Liver (tissue), 9 donors: ENCODE results near the gene CCDC136. TPM values are rescaled to one million over a fixed set of nuclear protein-coding genes. Genes with fewer than 3 reads are reported as not detected.

ENCODE experiments used
- DNase-seq: peaks from one replicate; pipeline ENCODE4 v3.0.0-alpha.2; 2017; ENCODE audit warnings: low spot score
- H3K27ac ChIP-seq, 2 donors: one replicate each; pipeline ENCODE4 v1.7.0; 2013; ENCODE audit warnings: inconsistent platforms in 2 of 2, low read length in 2 of 2, control low read depth in 1 of 2, low read depth in 1 of 2, mild to moderate bottlenecking in 1 of 2
- H3K27me3 ChIP-seq, 4 donors: one replicate each; pipeline versions ENCODE4 v1.6.1 to v1.7.0; 2013; ENCODE audit warnings: low read length in 3 of 4, inconsistent platforms in 1 of 4, mild to moderate bottlenecking in 1 of 4, moderate library complexity in 1 of 4; ENCODE audit not compliant: control insufficient read depth in 4 of 4, insufficient read depth in 4 of 4
- H3K36me3 ChIP-seq, 4 donors: one replicate each; pipeline versions ENCODE4 v1.6.1 to v1.7.0; 2013; ENCODE audit warnings: low read length in 3 of 4, mild to moderate bottlenecking in 3 of 4, low read depth in 1 of 4, moderate library complexity in 1 of 4; ENCODE audit not compliant: control insufficient read depth in 4 of 4, insufficient read depth in 3 of 4
- H3K4me1 ChIP-seq, 4 donors: one replicate each; pipeline versions ENCODE4 v1.6.1 to v1.7.0; 2013; ENCODE audit warnings: low read length in 3 of 4, mild to moderate bottlenecking in 3 of 4, moderate library complexity in 1 of 4; ENCODE audit not compliant: control insufficient read depth in 4 of 4, insufficient read depth in 4 of 4
- H3K4me3 ChIP-seq, 3 donors: one replicate each; pipeline versions ENCODE4 v1.6.1 to v1.7.0; 2013; ENCODE audit warnings: low read length in 3 of 3, control low read depth in 1 of 3, low read depth in 1 of 3, mild to moderate bottlenecking in 1 of 3
- H3K9ac ChIP-seq, 2 donors: one replicate each; pipeline ENCODE4 v1.7.0; 2013; ENCODE audit warnings: low read length in 2 of 2, mild to moderate bottlenecking in 2 of 2, moderate library complexity in 2 of 2, control low read depth in 1 of 2, low read depth in 1 of 2
- H3K9me3 ChIP-seq, 4 donors: one replicate each; pipeline versions ENCODE4 v1.6.1 to v1.7.0; 2013; ENCODE audit warnings: low read length in 3 of 4; ENCODE audit not compliant: control insufficient read depth in 4 of 4
- ATF3 ChIP-seq: IDR thresholded peaks from 2 replicates; pipeline ENCODE4 v1.6.1; 2016; ENCODE audit warnings: antibody characterized with exemption
- EGR1 ChIP-seq, 2 donors: IDR thresholded peaks; 2 replicates each; pipeline ENCODE4 v1.6.1; 2016 to 2018; ENCODE audit warnings: antibody characterized with exemption in 2 of 2, low read depth in 2 of 2
- FOXA1 ChIP-seq: IDR thresholded peaks from 2 replicates; pipeline ENCODE4 v1.6.1; 2016; ENCODE audit warnings: antibody characterized with exemption
- FOXA2 ChIP-seq: IDR thresholded peaks from 2 replicates; pipeline ENCODE4 v1.6.1; 2016; ENCODE audit warnings: antibody characterized with exemption
- GABPA ChIP-seq, 2 donors: IDR thresholded peaks in 1 of 2; conservative IDR thresholded peaks in 1 of 2; 2 replicates each; pipeline ENCODE4 v1.6.1; 2016; ENCODE audit warnings: antibody characterized with exemption in 2 of 2, mild to moderate bottlenecking in 1 of 2, moderate library complexity in 1 of 2
- HNF4A ChIP-seq, 2 donors: conservative IDR thresholded peaks; 2 replicates each; pipeline ENCODE4 v1.6.1; 2016; ENCODE audit warnings: antibody characterized with exemption in 2 of 2, mild to moderate bottlenecking in 2 of 2
- HNF4G ChIP-seq: IDR thresholded peaks from 2 replicates; pipeline ENCODE4 v1.6.1; 2016; ENCODE audit warnings: antibody characterized with exemption
- JUND ChIP-seq, 2 donors: IDR thresholded peaks; 2 replicates each; pipeline ENCODE4 v1.6.1; 2016; ENCODE audit warnings: antibody characterized with exemption in 2 of 2
- NR2F2 ChIP-seq: IDR thresholded peaks from 2 replicates; pipeline ENCODE4 v1.6.1; 2016; ENCODE audit warnings: antibody characterized with exemption
- RAD21 ChIP-seq, 2 donors: IDR thresholded peaks; 2 replicates each; pipeline ENCODE4 v1.6.1; 2016; ENCODE audit warnings: antibody characterized with exemption in 2 of 2, mild to moderate bottlenecking in 2 of 2
- RXRA ChIP-seq, 2 donors: IDR thresholded peaks; 2 replicates each; pipeline ENCODE4 v1.6.1; 2017 to 2018; ENCODE audit warnings: antibody characterized with exemption in 2 of 2, mild to moderate bottlenecking in 1 of 2
- SP1 ChIP-seq: IDR thresholded peaks from 2 replicates; pipeline ENCODE4 v1.6.1; 2018; ENCODE audit warnings: antibody characterized with exemption, mild to moderate bottlenecking
- TAF1 ChIP-seq: conservative IDR thresholded peaks from 2 replicates; pipeline ENCODE4 v1.6.1; 2016; ENCODE audit warnings: antibody characterized with exemption, mild to moderate bottlenecking
- YY1 ChIP-seq: IDR thresholded peaks from 2 replicates; pipeline ENCODE4 v1.6.1; 2016; ENCODE audit warnings: antibody characterized with exemption, mild to moderate bottlenecking
- ZBTB33 ChIP-seq: IDR thresholded peaks from 2 replicates; pipeline ENCODE4 v1.6.1; 2016; ENCODE audit warnings: antibody characterized with exemption
- WGBS: extraction: QIAGEN DNeasy Blood & Tissue Kit; methylation state at CpG from one replicate; pipeline ENCODE4 v1.1.7; 2013; 5-methylcytosine and 5-hydroxymethylcytosine counted together
- polyA plus RNA-seq, 2 donors: library from polyadenylated mRNA; stranded (reverse) in 1 of 2; unstranded in 1 of 2; fragments of 200-250 nt in 1 of 2; fragments of >200 nt in 1 of 2; fragmentation: Nextera tagmentation in 1 of 2; extraction: Ambion mirVana in 1 of 2; gene quantifications; one replicate each; pipeline versions ENCODE4 v1.2.1 to v1.2.3, GENCODE V29; 2013 to 2015
- total RNA-seq, 2 donors: library from RNA; depleted of rRNA; stranded (reverse); fragments of >200 nt; gene quantifications; one replicate each; pipeline ENCODE4 v1.2.3, GENCODE V29; 2014
- TF ChIP-seq, protein P1 (sequence below): IDR thresholded peaks from 2 replicates; pipeline ENCODE4 v1.6.1; 2016; ENCODE audit warnings: antibody characterized with exemption, mild to moderate bottlenecking
- TF ChIP-seq, protein P2 (sequence below): fragments of 150-350 bp; IDR thresholded peaks from 2 replicates; pipeline ENCODE4 v1.5.1; 2017; ENCODE audit warnings: improper control_type of control experiment, low read depth, low read length; ENCODE audit not compliant: missing input control
- TF ChIP-seq, protein P3 (sequence below): IDR thresholded peaks from 2 replicates; pipeline ENCODE4 v1.6.1; 2016; ENCODE audit warnings: antibody characterized with exemption
- donor health status: healthy.
- donor health status: healthy.
- donor health status: healthy.
- donor health status: healthy.
- donor health status: healthy.

CCDC136 gene
- total and polyA plus RNA-seq, 4 donors = 0.09 to 0.59 (median 0.22) TPM

DNA sequence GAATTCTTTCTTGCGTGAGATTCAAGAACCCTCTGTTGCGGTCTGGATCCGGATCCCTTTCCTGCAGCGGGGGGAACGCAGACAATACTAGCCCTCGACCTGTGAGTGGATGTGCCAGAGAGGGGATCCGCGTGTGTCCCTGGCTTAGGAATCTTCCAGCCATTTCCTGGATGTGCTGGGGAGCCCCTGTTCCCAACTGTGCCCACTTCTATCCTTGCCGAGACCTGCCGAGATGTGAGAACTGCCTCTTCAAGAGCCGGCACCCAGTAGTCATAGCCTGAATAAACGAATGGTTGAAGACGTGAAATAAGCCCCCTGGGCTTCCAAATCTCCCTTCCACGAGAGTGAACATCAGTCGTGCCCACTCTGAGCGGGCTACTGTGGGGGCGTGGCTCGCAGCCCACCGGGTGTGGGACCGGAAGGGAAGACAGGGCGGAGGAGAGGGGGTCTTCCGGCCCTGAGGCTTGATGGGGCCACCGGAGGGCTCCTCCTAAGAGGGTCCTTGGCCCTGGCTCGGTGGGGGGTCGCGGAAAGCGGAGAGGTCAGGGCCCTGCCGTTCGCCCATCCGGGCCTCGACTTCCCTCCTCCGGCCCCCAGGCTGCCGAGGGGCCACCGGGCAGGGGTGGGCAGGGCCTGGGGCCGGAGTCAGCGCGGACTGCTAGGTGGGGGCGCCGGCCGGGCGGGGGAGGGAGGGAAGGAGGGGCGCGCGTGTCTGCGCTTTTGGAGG is 1.3 kb upstream of the CCDC136 start:
- no peak for DNase-seq
- Histone ChIP-seq H3K4me3 (peak overlapping the region in 2 of 3 donors; percentile 77 to 88), H3K9ac (no peak overlapping the region), H3K27me3 (no peaks in the 10 kb centered on the region), H3K27ac (no peak overlapping the region), H3K36me3 (no peaks in the 10 kb centered on the region), H3K4me1 (peaks cover 2 to 12% (median 6%) of the 10 kb centered on the region in 4 donors), H3K9me3 (no peaks in the 10 kb centered on the region)
- WGBS = 22% methylated on average over 45 of the region's 45 CpGs
- TF ChIP-seq EGR1 (IDR thresholded peaks at IDR 0.05; ENCODE audit: low read depth in 2 of 2) (no peak), HNF4G (no peak), ATF3 (no peak), HNF4A (conservative IDR thresholded peaks at IDR 0.05) (no peak), SP1 (no peak), RXRA (IDR thresholded peaks at IDR 0.05) (no peak), GABPA (IDR thresholded peaks at IDR 0.05 in 1 of 2, conservative IDR thresholded peaks at IDR 0.05 in 1 of 2) (no peak), ZBTB33 (no peak), NR2F2 (no peak), FOXA1 (no peak), FOXA2 (no peak), TAF1 (no peak), YY1 (no peak), RAD21 (IDR thresholded peaks at IDR 0.05) (no peak), JUND (IDR thresholded peaks at IDR 0.05) (no peak)
- TF ChIP-seq, protein P1, sequence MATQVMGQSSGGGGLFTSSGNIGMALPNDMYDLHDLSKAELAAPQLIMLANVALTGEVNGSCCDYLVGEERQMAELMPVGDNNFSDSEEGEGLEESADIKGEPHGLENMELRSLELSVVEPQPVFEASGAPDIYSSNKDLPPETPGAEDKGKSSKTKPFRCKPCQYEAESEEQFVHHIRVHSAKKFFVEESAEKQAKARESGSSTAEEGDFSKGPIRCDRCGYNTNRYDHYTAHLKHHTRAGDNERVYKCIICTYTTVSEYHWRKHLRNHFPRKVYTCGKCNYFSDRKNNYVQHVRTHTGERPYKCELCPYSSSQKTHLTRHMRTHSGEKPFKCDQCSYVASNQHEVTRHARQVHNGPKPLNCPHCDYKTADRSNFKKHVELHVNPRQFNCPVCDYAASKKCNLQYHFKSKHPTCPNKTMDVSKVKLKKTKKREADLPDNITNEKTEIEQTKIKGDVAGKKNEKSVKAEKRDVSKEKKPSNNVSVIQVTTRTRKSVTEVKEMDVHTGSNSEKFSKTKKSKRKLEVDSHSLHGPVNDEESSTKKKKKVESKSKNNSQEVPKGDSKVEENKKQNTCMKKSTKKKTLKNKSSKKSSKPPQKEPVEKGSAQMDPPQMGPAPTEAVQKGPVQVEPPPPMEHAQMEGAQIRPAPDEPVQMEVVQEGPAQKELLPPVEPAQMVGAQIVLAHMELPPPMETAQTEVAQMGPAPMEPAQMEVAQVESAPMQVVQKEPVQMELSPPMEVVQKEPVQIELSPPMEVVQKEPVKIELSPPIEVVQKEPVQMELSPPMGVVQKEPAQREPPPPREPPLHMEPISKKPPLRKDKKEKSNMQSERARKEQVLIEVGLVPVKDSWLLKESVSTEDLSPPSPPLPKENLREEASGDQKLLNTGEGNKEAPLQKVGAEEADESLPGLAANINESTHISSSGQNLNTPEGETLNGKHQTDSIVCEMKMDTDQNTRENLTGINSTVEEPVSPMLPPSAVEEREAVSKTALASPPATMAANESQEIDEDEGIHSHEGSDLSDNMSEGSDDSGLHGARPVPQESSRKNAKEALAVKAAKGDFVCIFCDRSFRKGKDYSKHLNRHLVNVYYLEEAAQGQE = no peak
- TF ChIP-seq, protein P2, sequence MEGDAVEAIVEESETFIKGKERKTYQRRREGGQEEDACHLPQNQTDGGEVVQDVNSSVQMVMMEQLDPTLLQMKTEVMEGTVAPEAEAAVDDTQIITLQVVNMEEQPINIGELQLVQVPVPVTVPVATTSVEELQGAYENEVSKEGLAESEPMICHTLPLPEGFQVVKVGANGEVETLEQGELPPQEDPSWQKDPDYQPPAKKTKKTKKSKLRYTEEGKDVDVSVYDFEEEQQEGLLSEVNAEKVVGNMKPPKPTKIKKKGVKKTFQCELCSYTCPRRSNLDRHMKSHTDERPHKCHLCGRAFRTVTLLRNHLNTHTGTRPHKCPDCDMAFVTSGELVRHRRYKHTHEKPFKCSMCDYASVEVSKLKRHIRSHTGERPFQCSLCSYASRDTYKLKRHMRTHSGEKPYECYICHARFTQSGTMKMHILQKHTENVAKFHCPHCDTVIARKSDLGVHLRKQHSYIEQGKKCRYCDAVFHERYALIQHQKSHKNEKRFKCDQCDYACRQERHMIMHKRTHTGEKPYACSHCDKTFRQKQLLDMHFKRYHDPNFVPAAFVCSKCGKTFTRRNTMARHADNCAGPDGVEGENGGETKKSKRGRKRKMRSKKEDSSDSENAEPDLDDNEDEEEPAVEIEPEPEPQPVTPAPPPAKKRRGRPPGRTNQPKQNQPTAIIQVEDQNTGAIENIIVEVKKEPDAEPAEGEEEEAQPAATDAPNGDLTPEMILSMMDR = no peak
- TF ChIP-seq, protein P3, sequence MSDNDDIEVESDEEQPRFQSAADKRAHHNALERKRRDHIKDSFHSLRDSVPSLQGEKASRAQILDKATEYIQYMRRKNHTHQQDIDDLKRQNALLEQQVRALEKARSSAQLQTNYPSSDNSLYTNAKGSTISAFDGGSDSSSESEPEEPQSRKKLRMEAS = no peak
